ENCODE data around the gene SLC22A7.
A peak's percentile ranks its signal among the peaks of the same experiment; 100 is the strongest.

GRCh38 chr6:43334466-43335095 is 36.5 kb downstream of the SLC22A7 start:
- peak in 3 of 4 experiments; percentile 16 to 55 (median 51) for TF ChIP-seq CTCF (IDR thresholded peaks at IDR 0.05)
- TF ChIP-seq POLR2A (IDR thresholded peaks at IDR 0.05): no peak

All from prostate gland (tissue), 2 donors.